Astrocyte of the cerebellum (primary cell): Measurements from ENCODE around the gene TMEM267.
A peak's percentile ranks its signal among the peaks of the same experiment; 100 is the strongest.
"Not testable (repeated sequence)": the region's sequence is repeated elsewhere in the genome, so short reads cannot be mapped to it uniquely, and the experiment has no call there.

Experiments used
- DNase-seq: peaks from one replicate; pipeline ENCODE4 v3.0.0-alpha.2; 2011; ENCODE audit warnings: low read depth
- H3K4me3 ChIP-seq: 2 replicates; pipeline ENCODE4 v1.5.1; 2011; ENCODE audit warnings: mild to moderate bottlenecking, low read depth, low read length, moderate library complexity
- CTCF ChIP-seq: IDR thresholded peaks from 2 replicates; pipeline ENCODE4 v1.5.1; 2012; ENCODE audit warnings: low read length, low read depth, moderate library complexity, mild to moderate bottlenecking; ENCODE audit errors: missing control alignments
- in situ Hi-C: cut with HindIII; loops from 2 replicates; pipeline ENCODE4 v1.10.0; 2017; ENCODE audit warnings: low sequenced_read_pairs

The TMEM267 gene

GRCh38 chr5:43485406-43485805 is 1.7 kb upstream of the TMEM267 start:
- TF ChIP-seq CTCF: no peak
- H3K4me3 ChIP-seq: no peak overlapping the region
- in situ Hi-C loops: loop anchor here (5.0 kb wide), 2 partner anchors 52 to 73 kb away; partner anchors contain the start of gene CCL28
- no peak for DNase-seq

GRCh38 chr5:43484106-43484849 is 613 bp upstream of the TMEM267 start:
- DNase-seq: peak; percentile 55
- in situ Hi-C loops: no loop called here
- H3K4me3 ChIP-seq: peak overlapping the region; percentile 92
- TF ChIP-seq CTCF: peak; percentile 62

GRCh38 chr5:43482490-43483297 is 971 bp downstream of the TMEM267 start:
- TF ChIP-seq CTCF: no peak
- in situ Hi-C loops: no loop called here
- DNase-seq: peak; percentile 0
- H3K4me3 ChIP-seq: peak overlapping the region; percentile 92

GRCh38 chr5:43469671-43470391 is 13.8 kb downstream of the TMEM267 start:
- TF ChIP-seq CTCF: no peak
- in situ Hi-C loops: no loop called here
- H3K4me3 ChIP-seq: no peak overlapping the region
- no peak for DNase-seq

GRCh38 chr5:43467100-43467499 is 16.6 kb downstream of the TMEM267 start:
- no peak overlapping the region for H3K4me3 ChIP-seq
- no peak for DNase-seq
- in situ Hi-C loops: no loop called here
- no peak for TF ChIP-seq CTCF

- H3K4me3 ChIP-seq, DNase-seq, in situ Hi-C loops: not testable (repeated sequence)
These were observed 18.2 kb downstream of the TMEM267 start for GRCh38 chr5:43465455-43465854.
